ENCODE measurements around the gene ITPR2.
"Not testable (repeated sequence)": the region's sequence is repeated elsewhere in the genome, so short reads cannot be mapped to it uniquely, and the experiment has no call there.

The ITPR2 gene

GRCh38 chr12:26832822-26833742, at the start of gene ITPR2:
TSS of gene ITPR2 (minus strand) at chr12:26833194. CDS start at chr12:26832781, 413 bp downstream.
- Mint-ChIP-seq H3K9me3 (no peaks in the 10 kb centered on the region), H3K36me3 (no peaks in the 10 kb centered on the region), H3K4me1 (peaks cover 31% of the 10 kb centered on the region), H3K27me3 (no peaks in the 10 kb centered on the region), H3K4me3 (peak within 1 kb of the TSS; percentile 98), H3K27ac (peak within 1 kb of the TSS; percentile 98)
- peak; percentile 84 for ATAC-seq (ENCODE audit: low read depth)
- DNase-seq (ENCODE audit: low spot score in 2 of 2) = peak; percentile 91 to 92

GRCh38 chr12:26880625-26881024, 47.6 kb upstream of the ITPR2 start:
- H3K4me3 Mint-ChIP-seq = no peak overlapping the region
- H3K4me1 Mint-ChIP-seq = peaks cover 25% of the 10 kb centered on the region
- peaks cover 2% of the 10 kb centered on the region for H3K27me3 Mint-ChIP-seq
- DNase-seq (ENCODE audit: low spot score in 2 of 2) (no peak), ATAC-seq (ENCODE audit: low read depth) (no peak)
- H3K9me3 Mint-ChIP-seq = peaks cover 10% of the 10 kb centered on the region
- H3K27ac Mint-ChIP-seq = no peak overlapping the region
- peaks cover 7% of the 10 kb centered on the region for H3K36me3 Mint-ChIP-seq

GRCh38 chr12:26878661-26879119, 45.7 kb upstream of the ITPR2 start:
- H3K36me3 Mint-ChIP-seq = peaks cover 4% of the 10 kb centered on the region
- peak overlapping the region; percentile 90 for H3K27ac Mint-ChIP-seq
- H3K4me1 Mint-ChIP-seq = peaks cover 15% of the 10 kb centered on the region
- H3K27me3 Mint-ChIP-seq = peaks cover 2% of the 10 kb centered on the region
- DNase-seq (ENCODE audit: low spot score in 2 of 2) (peak; percentile 34 to 46), ATAC-seq (ENCODE audit: low read depth) (peak; percentile 99)
- H3K4me3 Mint-ChIP-seq = no peak overlapping the region
- H3K9me3 Mint-ChIP-seq = peaks cover 8% of the 10 kb centered on the region

GRCh38 chr12:26874501-26875296, 41.7 kb upstream of the ITPR2 start:
- DNase-seq (ENCODE audit: low spot score in 2 of 2) (no peak), ATAC-seq (ENCODE audit: low read depth) (no peak)
- H3K27ac Mint-ChIP-seq = no peak overlapping the region
- H3K9me3 Mint-ChIP-seq = no peaks in the 10 kb centered on the region
- H3K4me3 Mint-ChIP-seq = no peak overlapping the region
- peaks cover 22% of the 10 kb centered on the region for H3K4me1 Mint-ChIP-seq
- no peaks in the 10 kb centered on the region for H3K27me3 Mint-ChIP-seq
- no peaks in the 10 kb centered on the region for H3K36me3 Mint-ChIP-seq

- no peak overlapping the region for H3K4me3 Mint-ChIP-seq
- ATAC-seq (ENCODE audit: low read depth) = no peak
- peaks cover 3% of the 10 kb centered on the region for H3K27me3 Mint-ChIP-seq
- no peak overlapping the region for H3K27ac Mint-ChIP-seq
- peaks cover 8% of the 10 kb centered on the region for H3K4me1 Mint-ChIP-seq
- H3K36me3 Mint-ChIP-seq = no peaks in the 10 kb centered on the region
- H3K9me3 Mint-ChIP-seq = no peaks in the 10 kb centered on the region
- no peak for DNase-seq (ENCODE audit: low spot score in 2 of 2)
Observed at GRCh38 chr12:26872625-26873024, 39.6 kb upstream of the ITPR2 start.

GRCh38 chr12:26871985-26872384, 39.0 kb upstream of the ITPR2 start:
- Mint-ChIP-seq H3K36me3 (no peaks in the 10 kb centered on the region), H3K9me3 (no peaks in the 10 kb centered on the region), H3K27me3 (peaks cover 3% of the 10 kb centered on the region), H3K27ac (no peak overlapping the region), H3K4me3 (no peak overlapping the region), H3K4me1 (peaks cover 12% of the 10 kb centered on the region)
- DNase-seq (ENCODE audit: low spot score in 2 of 2) (no peak), ATAC-seq (ENCODE audit: low read depth) (no peak)

- no peaks in the 10 kb centered on the region for H3K9me3 Mint-ChIP-seq
- no peak overlapping the region for H3K27ac Mint-ChIP-seq
- H3K4me3 Mint-ChIP-seq = no peak overlapping the region
- ATAC-seq (ENCODE audit: low read depth) (no peak), DNase-seq (ENCODE audit: low spot score in 2 of 2) (no peak)
- no peaks in the 10 kb centered on the region for H3K36me3 Mint-ChIP-seq
- peaks cover 14% of the 10 kb centered on the region for H3K4me1 Mint-ChIP-seq
- peaks cover 3% of the 10 kb centered on the region for H3K27me3 Mint-ChIP-seq
Observed at GRCh38 chr12:26870491-26871419, 37.8 kb upstream of the ITPR2 start.

- Mint-ChIP-seq H3K4me3 (no peak overlapping the region), H3K4me1 (peaks cover 14% of the 10 kb centered on the region), H3K36me3 (no peaks in the 10 kb centered on the region), H3K9me3 (no peaks in the 10 kb centered on the region), H3K27ac (no peak overlapping the region), H3K27me3 (peaks cover 3% of the 10 kb centered on the region)
- DNase-seq (ENCODE audit: low spot score in 2 of 2) (no peak), ATAC-seq (ENCODE audit: low read depth) (no peak)
Observed at GRCh38 chr12:26869908-26870459, 37.0 kb upstream of the ITPR2 start.

GRCh38 chr12:26869104-26869494, 36.1 kb upstream of the ITPR2 start:
- Mint-ChIP-seq H3K9me3 (no peaks in the 10 kb centered on the region), H3K27ac (no peak overlapping the region), H3K4me3 (no peak overlapping the region), H3K27me3 (peaks cover 3% of the 10 kb centered on the region), H3K36me3 (no peaks in the 10 kb centered on the region), H3K4me1 (peaks cover 14% of the 10 kb centered on the region)
- no peak for DNase-seq (ENCODE audit: low spot score in 2 of 2)
- no peak for ATAC-seq (ENCODE audit: low read depth)

- DNase-seq (ENCODE audit: low spot score in 2 of 2) (no peak), ATAC-seq (ENCODE audit: low read depth) (no peak)
- Mint-ChIP-seq H3K4me3 (no peak overlapping the region), H3K36me3 (no peaks in the 10 kb centered on the region), H3K9me3 (no peaks in the 10 kb centered on the region), H3K27ac (no peak overlapping the region), H3K4me1 (peaks cover 14% of the 10 kb centered on the region), H3K27me3 (peaks cover 3% of the 10 kb centered on the region)
Observed at GRCh38 chr12:26868447-26869103, 35.6 kb upstream of the ITPR2 start.

GRCh38 chr12:26867080-26867479, 34.1 kb upstream of the ITPR2 start:
- Mint-ChIP-seq H3K9me3 (no peaks in the 10 kb centered on the region), H3K27me3 (peaks cover 3% of the 10 kb centered on the region), H3K36me3 (no peaks in the 10 kb centered on the region), H3K27ac (no peak overlapping the region), H3K4me3 (no peak overlapping the region), H3K4me1 (peaks cover 11% of the 10 kb centered on the region)
- DNase-seq (ENCODE audit: low spot score in 2 of 2) (no peak), ATAC-seq (ENCODE audit: low read depth) (peak; percentile 56)

GRCh38 chr12:26863515-26863914, 30.5 kb upstream of the ITPR2 start:
- H3K4me3 Mint-ChIP-seq = no peak overlapping the region
- H3K36me3 Mint-ChIP-seq = no peaks in the 10 kb centered on the region
- DNase-seq (ENCODE audit: low spot score in 2 of 2) (no peak), ATAC-seq (ENCODE audit: low read depth) (no peak)
- H3K4me1 Mint-ChIP-seq = peaks cover 7% of the 10 kb centered on the region
- H3K27ac Mint-ChIP-seq = no peak overlapping the region
- peaks cover 3% of the 10 kb centered on the region for H3K27me3 Mint-ChIP-seq
- no peaks in the 10 kb centered on the region for H3K9me3 Mint-ChIP-seq

GRCh38 chr12:26862787-26863186, 29.8 kb upstream of the ITPR2 start:
- not testable (repeated sequence) for H3K27me3 Mint-ChIP-seq; ATAC-seq (ENCODE audit: low read depth); DNase-seq (ENCODE audit: low spot score in 2 of 2); H3K9me3 Mint-ChIP-seq; H3K36me3 Mint-ChIP-seq; H3K4me3 Mint-ChIP-seq; H3K27ac Mint-ChIP-seq; H3K4me1 Mint-ChIP-seq

All from memory B cell (primary cell).